ENCODE results near the gene ANXA11. TPM values are rescaled to one million over a fixed set of nuclear protein-coding genes. Genes with fewer than 3 reads are reported as not detected.

Gene ANXA11
- total and polyA plus RNA-seq, 2 donors (not counting 1 experiment from before 2014, with no cell fraction given), result 124 to 206 TPM

GRCh38 chr10:80163741-80164341 lies 41.5 kb downstream of the ANXA11 start:
- Histone ChIP-seq H3K4me1 (ENCODE audit: control insufficient read depth, extremely low read depth, insufficient read depth, low read length) (peaks cover 62% of the 10 kb centered on the region), H3K36me3 (ENCODE audit: control insufficient read depth, insufficient read depth, low read length) (peaks cover 43% of the 10 kb centered on the region), H3K4me2 (ENCODE audit: extremely low read depth, insufficient read depth, low read length) (peak overlapping the region; percentile 27), H3K27ac (ENCODE audit: insufficient read depth, low read length) (peak overlapping the region; percentile 74), H3K79me2 (ENCODE audit: control insufficient read depth, insufficient read depth, low read length) (peaks cover 48% of the 10 kb centered on the region), H2AFZ (ENCODE audit: low read length) (no peak overlapping the region), H4K20me1 (ENCODE audit: control insufficient read depth, extremely low read depth, insufficient read depth, low read length) (no peaks in the 10 kb centered on the region), H3K9ac (ENCODE audit: insufficient read depth, low read length) (no peak overlapping the region), H3K4me3 (replicated peaks in 1 of 4; ENCODE audit: control extremely low read depth in 1 of 4, insufficient read depth in 1 of 4, low read depth in 3 of 4, low read length in 4 of 4) (no peak overlapping the region), H3K27me3 (ENCODE audit: control insufficient read depth, insufficient read depth, low read length) (no peaks in the 10 kb centered on the region), H3K9me3 (ENCODE audit: control insufficient read depth, insufficient read depth, low read depth, low read length) (no peaks in the 10 kb centered on the region)
- no peak for TF ChIP-seq EZH2 (IDR thresholded peaks at IDR 0.05; ENCODE audit: low read length, missing control alignments)
- TF ChIP-seq, protein P1, sequence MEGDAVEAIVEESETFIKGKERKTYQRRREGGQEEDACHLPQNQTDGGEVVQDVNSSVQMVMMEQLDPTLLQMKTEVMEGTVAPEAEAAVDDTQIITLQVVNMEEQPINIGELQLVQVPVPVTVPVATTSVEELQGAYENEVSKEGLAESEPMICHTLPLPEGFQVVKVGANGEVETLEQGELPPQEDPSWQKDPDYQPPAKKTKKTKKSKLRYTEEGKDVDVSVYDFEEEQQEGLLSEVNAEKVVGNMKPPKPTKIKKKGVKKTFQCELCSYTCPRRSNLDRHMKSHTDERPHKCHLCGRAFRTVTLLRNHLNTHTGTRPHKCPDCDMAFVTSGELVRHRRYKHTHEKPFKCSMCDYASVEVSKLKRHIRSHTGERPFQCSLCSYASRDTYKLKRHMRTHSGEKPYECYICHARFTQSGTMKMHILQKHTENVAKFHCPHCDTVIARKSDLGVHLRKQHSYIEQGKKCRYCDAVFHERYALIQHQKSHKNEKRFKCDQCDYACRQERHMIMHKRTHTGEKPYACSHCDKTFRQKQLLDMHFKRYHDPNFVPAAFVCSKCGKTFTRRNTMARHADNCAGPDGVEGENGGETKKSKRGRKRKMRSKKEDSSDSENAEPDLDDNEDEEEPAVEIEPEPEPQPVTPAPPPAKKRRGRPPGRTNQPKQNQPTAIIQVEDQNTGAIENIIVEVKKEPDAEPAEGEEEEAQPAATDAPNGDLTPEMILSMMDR (conservative IDR thresholded peaks at IDR 0.05 in 1 of 2, IDR thresholded peaks at IDR 0.05 in 1 of 2; ENCODE audit: low read depth in 1 of 2, low read length in 2 of 2), result no peak
- peak; percentile 83 to 96 for DNase-seq (ENCODE audit: low read depth in 2 of 2)

DNA sequence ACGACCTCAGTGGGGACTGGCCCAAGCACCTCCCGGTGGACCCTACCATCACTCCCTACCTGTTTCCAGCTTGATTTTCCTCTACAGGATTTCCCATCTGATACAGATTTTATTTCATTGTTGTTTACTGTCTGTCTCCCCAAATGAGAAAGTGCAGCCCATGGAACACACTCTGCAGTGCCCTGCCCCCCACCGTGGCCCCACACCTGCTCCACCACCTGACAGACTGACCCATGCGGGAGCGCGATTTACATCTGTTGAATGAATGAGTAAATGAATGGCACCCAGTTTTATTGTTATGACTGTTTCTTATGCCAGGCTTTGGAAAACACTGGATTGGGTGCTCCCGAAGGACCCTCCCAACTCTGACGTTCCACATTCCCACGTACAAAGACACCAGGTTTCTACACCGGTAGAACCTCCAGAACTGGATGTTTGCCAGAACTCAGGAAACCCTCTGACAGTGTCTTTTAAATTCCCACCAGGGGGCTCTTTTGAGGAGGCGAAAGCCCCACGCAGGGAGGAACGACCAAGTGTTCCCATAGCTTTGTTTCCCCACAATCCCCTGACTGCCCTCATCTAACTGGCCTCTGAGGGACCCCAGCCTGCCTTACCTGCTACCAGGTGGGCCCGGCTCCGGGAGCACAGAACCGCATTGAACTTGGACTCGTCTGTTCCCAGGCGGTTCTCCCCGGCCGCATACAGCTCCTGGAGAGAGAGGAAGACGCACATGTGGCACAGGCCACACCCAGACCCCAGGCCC lies 43.8 kb downstream of the ANXA11 start:
- peaks cover 40% of the 10 kb centered on the region for H3K79me2 ChIP-seq (ENCODE audit: control insufficient read depth, insufficient read depth, low read length)
- H3K4me2 ChIP-seq (ENCODE audit: extremely low read depth, insufficient read depth, low read length), result no peak overlapping the region
- peaks cover 47% of the 10 kb centered on the region for H3K36me3 ChIP-seq (ENCODE audit: control insufficient read depth, insufficient read depth, low read length)
- no peaks in the 10 kb centered on the region for H4K20me1 ChIP-seq (ENCODE audit: control insufficient read depth, extremely low read depth, insufficient read depth, low read length)
- peak overlapping the region; percentile 26 for H3K27ac ChIP-seq (ENCODE audit: insufficient read depth, low read length)
- H3K4me3 ChIP-seq (replicated peaks in 1 of 4; ENCODE audit: control extremely low read depth in 1 of 4, insufficient read depth in 1 of 4, low read depth in 3 of 4, low read length in 4 of 4), result no peak overlapping the region
- H3K4me1 ChIP-seq (ENCODE audit: control insufficient read depth, extremely low read depth, insufficient read depth, low read length), result peaks cover 78% of the 10 kb centered on the region
- no peaks in the 10 kb centered on the region for H3K9me3 ChIP-seq (ENCODE audit: control insufficient read depth, insufficient read depth, low read depth, low read length)
- TF ChIP-seq, protein P1 (conservative IDR thresholded peaks at IDR 0.05 in 1 of 2, IDR thresholded peaks at IDR 0.05 in 1 of 2; ENCODE audit: low read depth in 1 of 2, low read length in 2 of 2), result peak; percentile 13 to 30
- TF ChIP-seq EZH2 (IDR thresholded peaks at IDR 0.05; ENCODE audit: low read length, missing control alignments), result no peak
- H2AFZ ChIP-seq (ENCODE audit: low read length), result no peak overlapping the region
- no peaks in the 10 kb centered on the region for H3K27me3 ChIP-seq (ENCODE audit: control insufficient read depth, insufficient read depth, low read length)
- DNase-seq (ENCODE audit: low read depth in 2 of 2), result no peak
- H3K9ac ChIP-seq (ENCODE audit: insufficient read depth, low read length), result no peak overlapping the region

GRCh38 chr10:80160361-80161320 lies 44.7 kb downstream of the ANXA11 start:
- TF ChIP-seq, protein P1 (conservative IDR thresholded peaks at IDR 0.05 in 1 of 2, IDR thresholded peaks at IDR 0.05 in 1 of 2; ENCODE audit: low read depth in 1 of 2, low read length in 2 of 2), result no peak
- no peak for TF ChIP-seq EZH2 (IDR thresholded peaks at IDR 0.05; ENCODE audit: low read length, missing control alignments)
- Histone ChIP-seq H3K4me3 (replicated peaks in 1 of 4; ENCODE audit: control extremely low read depth in 1 of 4, insufficient read depth in 1 of 4, low read depth in 3 of 4, low read length in 4 of 4) (no peak overlapping the region), H3K79me2 (ENCODE audit: control insufficient read depth, insufficient read depth, low read length) (peaks cover 36% of the 10 kb centered on the region), H4K20me1 (ENCODE audit: control insufficient read depth, extremely low read depth, insufficient read depth, low read length) (no peaks in the 10 kb centered on the region), H3K27ac (ENCODE audit: insufficient read depth, low read length) (peak overlapping the region; percentile 56), H3K36me3 (ENCODE audit: control insufficient read depth, insufficient read depth, low read length) (peaks cover 48% of the 10 kb centered on the region), H2AFZ (ENCODE audit: low read length) (no peak overlapping the region), H3K4me2 (ENCODE audit: extremely low read depth, insufficient read depth, low read length) (no peak overlapping the region), H3K27me3 (ENCODE audit: control insufficient read depth, insufficient read depth, low read length) (no peaks in the 10 kb centered on the region), H3K9ac (ENCODE audit: insufficient read depth, low read length) (no peak overlapping the region), H3K4me1 (ENCODE audit: control insufficient read depth, extremely low read depth, insufficient read depth, low read length) (peaks cover 78% of the 10 kb centered on the region), H3K9me3 (ENCODE audit: control insufficient read depth, insufficient read depth, low read depth, low read length) (no peaks in the 10 kb centered on the region)
- no peak for DNase-seq (ENCODE audit: low read depth in 2 of 2)
